GM18505 (cell line): ENCODE measurements around the gene TMEM203.

Experiments used
- ATAC-seq: cut with Tn5 transposase; IDR thresholded peaks from one replicate; pipeline ENCODE4 v1.9.1; 2021; ENCODE audit not compliant: unreplicated experiment
- POLR2A ChIP-seq: IDR thresholded peaks from 4 replicates; pipeline ENCODE4 v1.6.1; 2011; ENCODE audit warnings: borderline replicate concordance; ENCODE audit not compliant: insufficient read depth, insufficient read length; ENCODE audit errors: extremely low read depth

Gene TMEM203

DNA sequence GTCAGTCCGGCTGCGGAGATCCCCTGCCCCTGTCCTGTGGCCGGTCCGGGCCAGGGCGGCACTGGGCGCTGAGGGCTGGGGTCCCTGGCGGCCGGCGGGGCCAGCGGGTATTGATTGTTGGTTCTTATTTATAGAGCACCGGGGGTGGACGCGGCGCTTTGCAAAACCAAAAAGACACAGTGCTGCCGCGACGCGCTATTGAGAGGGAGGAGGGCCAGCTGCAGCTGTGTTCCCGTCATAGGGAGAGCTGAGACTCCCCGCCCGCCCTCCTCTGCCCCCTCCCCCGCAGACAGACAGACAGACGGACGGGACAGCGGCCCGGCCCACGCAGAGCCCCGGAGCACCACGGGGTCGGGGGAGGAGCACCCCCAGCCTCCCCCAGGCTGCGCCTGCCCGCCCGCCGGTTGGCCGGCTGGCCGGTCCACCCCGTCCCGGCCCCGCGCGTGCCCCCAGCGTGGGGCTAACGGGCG, 38.1 kb downstream of the TMEM203 start:
- ATAC-seq, result no peak
- no peak for TF ChIP-seq POLR2A

- TF ChIP-seq POLR2A, result no peak
- no peak for ATAC-seq
Observed at GRCh38 chr9:137166380-137167229, 38.8 kb downstream of the TMEM203 start.

DNA sequence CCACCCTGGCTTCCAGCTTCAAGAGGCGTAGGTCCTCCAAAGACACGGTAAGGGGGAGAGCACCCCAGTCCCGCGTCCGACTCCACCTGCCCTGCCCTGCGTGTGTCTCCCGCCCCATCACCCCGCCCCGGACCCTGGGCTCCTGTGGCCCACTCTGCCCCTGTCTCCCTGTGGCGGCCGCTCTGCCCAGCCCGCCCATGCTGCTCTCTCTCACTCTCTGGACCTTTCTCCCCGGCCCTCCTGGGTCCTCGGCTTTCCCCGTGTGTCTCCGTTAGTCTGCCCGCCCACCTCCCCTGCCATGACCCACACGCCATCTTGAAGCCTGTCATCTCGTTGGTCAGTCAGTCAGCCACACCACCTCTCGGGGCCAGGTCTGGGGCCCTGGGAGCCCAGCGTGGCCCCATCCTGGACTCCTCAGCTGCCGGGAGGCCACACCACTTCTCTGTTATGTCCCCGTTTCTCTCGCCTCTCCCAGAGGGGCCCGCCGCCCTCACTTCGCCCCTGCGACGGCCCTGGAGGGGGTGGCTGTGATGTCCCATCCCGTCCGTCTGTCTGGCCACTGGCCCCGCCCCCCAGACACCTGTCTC, 40.1 kb downstream of the TMEM203 start:
- TF ChIP-seq POLR2A, result no peak
- no peak for ATAC-seq

GRCh38 chr9:137164370-137165249, 40.8 kb downstream of the TMEM203 start:
- TF ChIP-seq POLR2A, result no peak
- ATAC-seq, result no peak

DNA sequence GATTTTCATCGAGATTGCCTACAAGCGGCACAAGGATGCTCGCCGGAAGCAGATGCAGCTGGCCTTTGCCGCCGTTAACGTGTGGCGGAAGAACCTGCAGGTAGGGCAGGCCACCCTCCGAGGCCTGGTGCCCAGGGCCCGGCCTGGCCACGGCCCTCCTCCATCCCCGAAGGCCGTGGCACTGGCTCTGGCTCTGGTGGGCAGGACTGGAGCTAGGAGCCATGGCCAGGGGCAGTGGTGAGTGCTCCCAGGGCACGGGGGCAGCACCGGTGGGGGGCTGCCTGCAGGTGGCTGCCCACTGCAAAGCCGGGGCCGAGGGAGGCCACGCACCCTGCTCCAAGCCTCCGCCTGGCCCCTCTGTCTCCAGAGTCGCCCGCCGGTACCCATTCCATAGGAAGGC, 41.6 kb downstream of the TMEM203 start:
- no peak for TF ChIP-seq POLR2A
- ATAC-seq, result no peak

DNA sequence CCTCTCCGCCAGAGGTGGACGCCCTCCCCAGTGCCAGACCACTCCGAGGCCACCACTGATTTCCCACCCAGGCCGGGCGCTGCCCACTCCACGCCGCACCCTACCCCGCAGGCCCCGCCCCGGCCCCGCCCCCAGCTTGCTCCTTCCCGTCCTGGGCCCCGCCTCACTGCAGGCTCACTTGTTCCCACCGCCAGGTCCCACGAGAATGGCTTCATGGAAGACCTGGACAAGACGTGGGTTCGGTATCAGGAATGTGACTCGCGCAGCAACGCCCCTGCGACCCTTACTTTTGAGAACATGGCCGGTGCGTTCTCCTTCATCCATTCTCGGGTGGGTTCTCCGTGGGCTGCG, 42.1 kb downstream of the TMEM203 start:
- no peak for TF ChIP-seq POLR2A
- no peak for ATAC-seq

GRCh38 chr9:137162505-137163364, 42.7 kb downstream of the TMEM203 start:
- TF ChIP-seq POLR2A, result no peak
- ATAC-seq, result no peak

- ATAC-seq, result no peak
- no peak for TF ChIP-seq POLR2A
Observed at GRCh38 chr9:137161558-137162486, 43.6 kb downstream of the TMEM203 start.

DNA sequence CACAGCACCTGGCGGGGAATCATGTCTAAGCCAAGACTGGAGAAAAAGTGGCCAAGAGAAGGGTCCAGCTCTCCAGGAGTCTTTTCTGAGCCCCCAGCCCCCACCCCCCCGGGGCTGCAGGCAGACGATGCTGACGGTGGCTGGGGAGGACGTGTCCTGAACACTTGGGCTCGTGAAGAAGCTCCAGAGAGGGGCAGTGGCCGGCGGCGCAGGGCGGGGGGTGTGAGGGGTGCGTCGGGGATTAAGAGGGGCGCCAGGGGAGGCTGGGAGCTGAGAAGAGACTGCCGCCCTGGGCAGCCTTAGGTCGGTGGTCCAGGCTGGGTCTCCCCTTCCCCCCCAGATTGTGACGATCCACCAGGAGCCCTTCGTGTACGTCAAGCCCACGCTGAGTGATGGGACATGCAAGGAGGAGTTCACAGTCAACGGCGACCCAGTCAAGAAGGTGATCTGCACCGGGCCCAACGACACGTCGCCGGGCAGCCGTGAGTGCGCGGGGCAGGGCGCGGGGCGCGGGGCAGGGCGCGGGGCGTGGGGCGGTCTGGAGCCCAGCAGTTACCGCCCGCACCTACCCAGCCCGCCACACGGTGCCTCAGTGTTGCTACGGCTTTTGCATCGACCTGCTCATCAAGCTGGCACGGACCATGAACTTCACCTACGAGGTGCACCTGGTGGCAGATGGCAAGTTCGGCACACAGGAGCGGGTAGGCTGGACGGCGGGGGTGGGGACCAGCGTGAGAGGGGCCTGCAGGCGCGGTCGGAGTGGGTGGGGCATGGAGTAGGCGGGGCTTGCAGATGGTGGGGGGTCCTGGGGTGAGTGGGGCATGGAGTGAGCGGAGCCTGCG, 44.5 kb downstream of the TMEM203 start:
- no peak for ATAC-seq
- TF ChIP-seq POLR2A, result no peak

- no peak for TF ChIP-seq POLR2A
- no peak for ATAC-seq
Observed at GRCh38 chr9:137160054-137160425, 45.4 kb downstream of the TMEM203 start.
